Breast epithelium (tissue), 4 donors: ENCODE data around the gene RAB19. TPM values are rescaled to one million over a fixed set of nuclear protein-coding genes. Genes with fewer than 3 reads are reported as not detected.

Experiments
- DNase-seq, 2 donors: peaks; one replicate each; pipeline ENCODE4 v3.0.0-alpha.2; 2019; ENCODE audit warnings: low spot score in 2 of 2
- H3K27ac ChIP-seq, 2 donors: fragments of 200-600 bp; sonication (generic) in 1 of 2; one replicate each; pipeline ENCODE4 v1.5.1; 2016 to 2019; ENCODE audit warnings: mild to moderate bottlenecking in 1 of 2
- H3K27me3 ChIP-seq, 2 donors: fragments of 200-600 bp; sonication (generic) in 1 of 2; one replicate each; pipeline versions ENCODE4 v1.5.1 to v1.6.0; 2017 to 2019; ENCODE audit warnings: control low read depth in 1 of 2, mild to moderate bottlenecking in 1 of 2
- H3K36me3 ChIP-seq: fragments of 200-600 bp; one replicate; pipeline ENCODE4 v1.5.1; 2019
- H3K4me1 ChIP-seq, 2 donors: fragments of 200-600 bp; sonication (generic); one replicate each; pipeline ENCODE4 v1.5.1; 2016 to 2019; ENCODE audit warnings: control low read depth in 1 of 2
- H3K4me3 ChIP-seq, 3 donors: fragments of 200-600 bp; sonication (generic); 1 replicate in 2 of 3; 2 replicates in 1 of 3; pipeline ENCODE4 v1.5.1; 2016 to 2019; ENCODE audit warnings: mild to moderate bottlenecking in 3 of 3, moderate library complexity in 2 of 3
- H3K9me3 ChIP-seq, 2 donors: fragments of 200-600 bp; sonication (generic) in 1 of 2; one replicate each; pipeline ENCODE4 v1.5.1; 2016 to 2019; ENCODE audit warnings: control low read depth in 1 of 2
- CTCF ChIP-seq, 3 donors: fragments of 450-650 bp; IDR thresholded peaks; one replicate each; pipeline ENCODE4 v1.5.1; 2016 to 2017; ENCODE audit warnings: antibody characterized with exemption in 3 of 3, mild to moderate bottlenecking in 3 of 3, moderate library complexity in 3 of 3
- POLR2A ChIP-seq: fragments of 450-650 bp; IDR thresholded peaks from one replicate; pipeline ENCODE4 v1.6.1; 2016; ENCODE audit warnings: antibody characterized with exemption, mild to moderate bottlenecking, moderate library complexity
- POLR2AphosphoS5 ChIP-seq, 3 donors: sonication (generic); formaldehyde crosslinking; IDR thresholded peaks; one replicate each; pipeline ENCODE4 v1.6.1; 2017; ENCODE audit warnings: antibody characterized with exemption in 3 of 3
- intact Hi-C: fragments of 100-400 bp; cut with DNase I; formaldehyde crosslinking; loops from one replicate; pipeline ENCODE4 v1.15.1; 2023; ENCODE audit warnings: low total_unique reads
- total RNA-seq, 3 donors: library from RNA; depleted of rRNA; stranded (reverse); fragments of >200 nt; gene quantifications; one replicate each; pipeline ENCODE4 v1.1.0, GENCODE V29; 2016

The RAB19 gene
- total RNA-seq, 3 donors from 2014 or later, result 2.3 to 4.2 TPM; not detected in 1

GRCh38 chr7:140426130-140426529 is 22.3 kb downstream of the RAB19 start:
- no peaks in the 10 kb centered on the region for H3K27me3 ChIP-seq
- H3K9me3 ChIP-seq, result no peaks in the 10 kb centered on the region
- H3K4me3 ChIP-seq, result no peak overlapping the region
- H3K4me1 ChIP-seq, result no peaks in the 10 kb centered on the region
- DNase-seq, result no peak
- no peak overlapping the region for H3K27ac ChIP-seq
- intact Hi-C loops, result loop anchor here (5.0 kb wide), 1 partner anchor 1026 kb away; no protein-coding TSS in a partner anchor
- TF ChIP-seq POLR2AphosphoS5 (IDR thresholded peaks at IDR 0.05), result no peak
- no peak for TF ChIP-seq POLR2A
- no peak for TF ChIP-seq CTCF (IDR thresholded peaks at IDR 0.05)
- H3K36me3 ChIP-seq, result no peaks in the 10 kb centered on the region

GRCh38 chr7:140433396-140433795 is 29.5 kb downstream of the RAB19 start:
- no peak overlapping the region for H3K27ac ChIP-seq
- no peaks in the 10 kb centered on the region for H3K36me3 ChIP-seq
- H3K4me3 ChIP-seq, result no peak overlapping the region
- no peak for TF ChIP-seq POLR2AphosphoS5 (IDR thresholded peaks at IDR 0.05)
- no peak for TF ChIP-seq POLR2A
- TF ChIP-seq CTCF (IDR thresholded peaks at IDR 0.05), result no peak
- DNase-seq, result no peak
- intact Hi-C loops, result no loop called here
- H3K4me1 ChIP-seq, result no peaks in the 10 kb centered on the region
- H3K27me3 ChIP-seq, result no peaks in the 10 kb centered on the region
- no peaks in the 10 kb centered on the region for H3K9me3 ChIP-seq

GRCh38 chr7:140435252-140435895 is 31.5 kb downstream of the RAB19 start:
- DNase-seq, result no peak
- intact Hi-C loops, result no loop called here
- no peaks in the 10 kb centered on the region for H3K9me3 ChIP-seq
- H3K4me1 ChIP-seq, result no peaks in the 10 kb centered on the region
- H3K36me3 ChIP-seq, result no peaks in the 10 kb centered on the region
- H3K27me3 ChIP-seq, result no peaks in the 10 kb centered on the region
- H3K4me3 ChIP-seq, result peak overlapping the region in 2 of 3 donors; percentile 25 to 59
- no peak overlapping the region for H3K27ac ChIP-seq
- TF ChIP-seq POLR2A (no peak), CTCF (IDR thresholded peaks at IDR 0.05) (no peak)

- H3K36me3 ChIP-seq, result no peaks in the 10 kb centered on the region
- no peak for TF ChIP-seq POLR2A
- TF ChIP-seq POLR2AphosphoS5 (IDR thresholded peaks at IDR 0.05), result no peak
- no peak for TF ChIP-seq CTCF (IDR thresholded peaks at IDR 0.05)
- DNase-seq, result no peak
- intact Hi-C loops, result no loop called here
- no peaks in the 10 kb centered on the region for H3K4me1 ChIP-seq
- no peaks in the 10 kb centered on the region for H3K27me3 ChIP-seq
- H3K9me3 ChIP-seq, result no peaks in the 10 kb centered on the region
- no peak overlapping the region for H3K27ac ChIP-seq
- no peak overlapping the region for H3K4me3 ChIP-seq
Measured at GRCh38 chr7:140439359-140439758, 35.5 kb downstream of the RAB19 start.

GRCh38 chr7:140440593-140440992 is 36.7 kb downstream of the RAB19 start:
- intact Hi-C loops, result no loop called here
- H3K27ac ChIP-seq, result no peak overlapping the region
- TF ChIP-seq POLR2A, result no peak
- no peak for TF ChIP-seq POLR2AphosphoS5 (IDR thresholded peaks at IDR 0.05)
- no peak for TF ChIP-seq CTCF (IDR thresholded peaks at IDR 0.05)
- no peaks in the 10 kb centered on the region for H3K36me3 ChIP-seq
- H3K4me3 ChIP-seq, result no peak overlapping the region
- no peaks in the 10 kb centered on the region for H3K27me3 ChIP-seq
- no peak for DNase-seq
- no peaks in the 10 kb centered on the region for H3K9me3 ChIP-seq
- H3K4me1 ChIP-seq, result no peaks in the 10 kb centered on the region
